Measurements from ENCODE around the gene ATOX1.

GRCh38 chr5:151771259-151772028 is 13.0 kb upstream of the ATOX1 start, which contains the start of gene G3BP1:
- TF ChIP-seq, protein P1, sequence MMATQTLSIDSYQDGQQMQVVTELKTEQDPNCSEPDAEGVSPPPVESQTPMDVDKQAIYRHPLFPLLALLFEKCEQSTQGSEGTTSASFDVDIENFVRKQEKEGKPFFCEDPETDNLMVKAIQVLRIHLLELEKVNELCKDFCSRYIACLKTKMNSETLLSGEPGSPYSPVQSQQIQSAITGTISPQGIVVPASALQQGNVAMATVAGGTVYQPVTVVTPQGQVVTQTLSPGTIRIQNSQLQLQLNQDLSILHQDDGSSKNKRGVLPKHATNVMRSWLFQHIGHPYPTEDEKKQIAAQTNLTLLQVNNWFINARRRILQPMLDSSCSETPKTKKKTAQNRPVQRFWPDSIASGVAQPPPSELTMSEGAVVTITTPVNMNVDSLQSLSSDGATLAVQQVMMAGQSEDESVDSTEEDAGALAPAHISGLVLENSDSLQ (IDR thresholded peaks at IDR 0.05), result peak; percentile 100
- peak; percentile 97 for TF ChIP-seq ELF4 (IDR thresholded peaks at IDR 0.05)
- TF ChIP-seq L3MBTL2 (conservative IDR thresholded peaks at IDR 0.05), result no peak
- 0 out of 2 replicates have a peak, but pooled peaks have one; percentile 52 for TF ChIP-seq TARDBP (IDR thresholded peaks at IDR 0.05)
- TF ChIP-seq FOXM1 (IDR thresholded peaks at IDR 0.05; ENCODE audit: borderline replicate concordance), result no peak
- TF ChIP-seq BHLHE40 (IDR thresholded peaks at IDR 0.05; ENCODE audit: borderline replicate concordance), result no peak
- TF ChIP-seq FOXK2 (IDR thresholded peaks at IDR 0.05), result no peak
- TF ChIP-seq SP1 (IDR thresholded peaks at IDR 0.05), result no peak; the same call in 1 of the 2 replicates
- TF ChIP-seq FOXA1 (IDR thresholded peaks at IDR 0.05), result no peak

All from HEK293T (cell line).